GM13977 (cell line): ENCODE results near the gene HMOX1.

Source experiments
- DNase-seq: peaks from one replicate; pipeline ENCODE4 v3.0.0; 2012; ENCODE audit warnings: low spot score
- CTCF ChIP-seq: IDR thresholded peaks from 2 replicates; pipeline ENCODE4 v1.5.1; 2012; ENCODE audit warnings: mild to moderate bottlenecking, control low read depth; ENCODE audit not compliant: insufficient read depth; ENCODE audit errors: extremely low read depth, missing control alignments
- in situ Hi-C: fragments of 300-500 bp; cut with MboI; formaldehyde crosslinking; loops from one replicate; pipeline ENCODE4 v1.12.0; 2022; ENCODE audit warnings: low sequenced_read_pairs, low pct_unique_long_range_greater_than_20kb, mixed read lengths, inconsistent platforms; ENCODE audit not compliant: unreplicated experiment

Gene HMOX1

GRCh38 chr22:35413624-35414023 lies 32.7 kb downstream of the HMOX1 start:
- in situ Hi-C loops = no loop called here
- no peak for DNase-seq
- TF ChIP-seq CTCF = no peak

- no peak for DNase-seq
- in situ Hi-C loops = no loop called here
- TF ChIP-seq CTCF = no peak
Measured at GRCh38 chr22:35417606-35418005, 36.7 kb downstream of the HMOX1 start.

GRCh38 chr22:35418088-35418487 lies 37.2 kb downstream of the HMOX1 start:
- no peak for DNase-seq
- TF ChIP-seq CTCF = no peak
- in situ Hi-C loops = no loop called here

- in situ Hi-C loops = no loop called here
- no peak for DNase-seq
- no peak for TF ChIP-seq CTCF
Measured at GRCh38 chr22:35418731-35419130, 37.8 kb downstream of the HMOX1 start.

- TF ChIP-seq CTCF = no peak
- DNase-seq = no peak
- in situ Hi-C loops = loop anchor here (10.0 kb wide), 1 partner anchor 165 kb away; no protein-coding TSS in a partner anchor
Measured at GRCh38 chr22:35419756-35420155, 38.9 kb downstream of the HMOX1 start.

GRCh38 chr22:35421121-35421520 lies 40.2 kb downstream of the HMOX1 start:
- in situ Hi-C loops = loop anchor here (10.0 kb wide), 1 partner anchor 164 kb away; no protein-coding TSS in a partner anchor
- DNase-seq = no peak
- no peak for TF ChIP-seq CTCF

- in situ Hi-C loops = loop anchor here (10.0 kb wide), 1 partner anchor 163 kb away; no protein-coding TSS in a partner anchor
- TF ChIP-seq CTCF = no peak
- DNase-seq = no peak
Measured at GRCh38 chr22:35422145-35422544, 41.2 kb downstream of the HMOX1 start.
